ENCODE results near the gene LSAMP.
A peak's percentile ranks its signal among the peaks of the same experiment; 100 is the strongest.
"Not testable (repeated sequence)": the region's sequence is repeated elsewhere in the genome, so short reads cannot be mapped to it uniquely, and the experiment has no call there.

Gene LSAMP

DNA sequence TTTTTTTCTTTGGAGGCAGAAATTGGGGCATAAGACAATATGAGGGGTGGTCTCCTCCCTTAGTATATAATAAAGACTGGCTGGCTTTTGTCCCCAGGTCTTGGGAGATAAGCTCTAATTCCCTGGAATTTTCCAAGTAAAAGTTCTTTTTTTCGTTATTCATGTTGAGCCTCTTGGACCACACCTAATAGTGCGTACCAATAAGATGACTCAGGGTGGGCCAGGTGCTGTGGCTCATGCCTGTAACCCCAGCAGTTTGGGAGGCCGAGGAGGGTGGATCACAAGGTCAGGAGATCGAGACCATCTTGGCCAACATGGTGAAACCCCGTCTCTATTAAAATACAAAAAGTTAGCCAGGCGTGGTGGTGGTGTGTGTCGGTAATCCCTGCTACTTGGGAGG is 645.2 kb downstream of the LSAMP start:
- not testable (repeated sequence) for DNase-seq (ENCODE audit: low spot score)

- DNase-seq (ENCODE audit: low spot score): no peak
These were observed 652.9 kb downstream of the LSAMP start for GRCh38 chr3:115792206-115792955.

DNA sequence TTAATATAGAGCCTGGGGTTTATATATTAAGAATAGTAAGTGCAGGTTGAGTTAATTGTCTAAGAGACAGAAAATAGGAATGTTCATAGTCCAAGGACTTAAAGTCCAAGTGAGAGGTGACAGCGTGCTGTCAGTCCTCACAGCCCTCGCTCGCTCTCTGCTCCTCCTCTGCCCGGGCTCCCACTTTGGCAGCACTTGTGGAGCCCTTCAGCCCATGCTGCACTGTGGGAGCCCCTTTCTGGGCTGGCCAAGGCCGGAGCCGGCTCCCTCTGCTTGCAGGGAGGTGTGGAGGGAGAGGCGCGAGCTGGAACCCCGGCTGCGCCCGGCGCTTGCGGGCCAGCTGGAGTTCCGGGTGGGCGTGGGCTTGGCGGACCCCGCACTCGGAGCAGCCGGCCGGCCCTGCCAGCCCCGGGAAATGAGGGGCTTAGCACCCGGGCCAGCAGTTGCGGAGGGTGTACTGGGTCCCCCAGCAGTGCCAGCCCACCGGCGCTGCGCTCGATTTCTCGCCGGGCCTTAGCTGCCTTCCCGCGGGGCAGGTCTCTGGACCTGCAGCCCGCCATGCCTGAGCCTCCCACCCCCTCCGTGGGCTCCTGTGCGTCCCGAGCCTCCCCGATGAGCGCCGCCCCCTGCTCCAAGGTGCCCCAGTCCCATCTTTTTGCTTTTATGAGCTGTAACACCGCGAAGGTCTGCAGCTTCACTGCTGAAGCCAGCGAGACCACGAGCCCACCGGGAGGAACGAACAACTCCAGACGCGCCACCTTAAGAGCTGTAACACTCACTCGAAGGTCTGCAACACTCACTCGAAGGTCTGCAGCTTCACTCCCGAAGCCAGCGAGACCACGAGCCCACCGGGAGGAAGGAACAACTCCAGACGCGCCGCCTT is 653.8 kb downstream of the LSAMP start:
- not testable (repeated sequence) for DNase-seq (ENCODE audit: low spot score)

GRCh38 chr3:115790759-115791158 is 654.5 kb downstream of the LSAMP start:
- no peak for DNase-seq (ENCODE audit: low spot score)

DNA sequence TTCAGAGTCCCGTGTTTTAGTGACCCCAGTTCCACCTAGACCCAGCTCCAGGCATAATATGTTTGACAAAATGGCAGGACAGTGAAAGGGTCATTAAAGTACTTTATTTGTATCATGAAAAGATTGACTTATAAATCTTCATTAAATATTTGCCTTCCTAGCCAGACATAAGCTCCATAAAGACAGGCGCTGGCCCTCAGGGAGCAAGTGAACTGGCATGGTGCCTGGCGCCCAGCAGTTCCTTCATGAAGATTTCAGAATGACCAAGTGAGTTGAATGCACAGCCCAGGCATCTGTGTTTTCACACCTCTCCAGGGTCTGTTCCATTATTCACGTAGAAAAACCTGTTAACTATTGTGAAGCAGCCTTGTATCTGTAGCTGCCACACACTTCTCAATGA is 655.8 kb downstream of the LSAMP start:
- no peak for DNase-seq (ENCODE audit: low spot score)

DNA sequence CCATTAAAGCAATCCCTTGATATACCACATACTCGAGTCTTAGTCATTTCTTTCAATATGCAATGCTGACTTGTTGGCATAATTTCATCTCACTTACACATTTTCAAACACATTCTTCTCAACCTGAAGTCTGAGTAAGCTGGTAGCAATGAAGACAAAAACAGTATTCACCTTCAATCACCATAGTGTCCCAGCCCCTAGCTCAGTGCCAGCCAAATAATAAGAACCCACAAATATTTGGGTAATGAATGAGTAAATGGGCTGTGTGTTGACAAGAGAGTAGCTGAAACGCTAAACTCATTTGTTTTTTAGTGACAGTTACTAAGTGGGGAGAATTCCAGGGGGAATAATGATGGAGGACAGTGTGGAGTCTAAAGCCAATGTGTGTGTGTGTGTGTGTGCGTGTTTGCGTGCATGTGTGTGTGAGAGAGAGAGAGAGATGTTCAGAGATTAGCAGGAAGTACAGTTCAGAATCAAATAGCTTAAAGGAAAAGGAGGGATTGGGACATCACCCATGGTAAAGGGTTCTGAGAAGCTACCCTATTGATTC is 656.3 kb downstream of the LSAMP start:
- no peak for DNase-seq (ENCODE audit: low spot score)

DNA sequence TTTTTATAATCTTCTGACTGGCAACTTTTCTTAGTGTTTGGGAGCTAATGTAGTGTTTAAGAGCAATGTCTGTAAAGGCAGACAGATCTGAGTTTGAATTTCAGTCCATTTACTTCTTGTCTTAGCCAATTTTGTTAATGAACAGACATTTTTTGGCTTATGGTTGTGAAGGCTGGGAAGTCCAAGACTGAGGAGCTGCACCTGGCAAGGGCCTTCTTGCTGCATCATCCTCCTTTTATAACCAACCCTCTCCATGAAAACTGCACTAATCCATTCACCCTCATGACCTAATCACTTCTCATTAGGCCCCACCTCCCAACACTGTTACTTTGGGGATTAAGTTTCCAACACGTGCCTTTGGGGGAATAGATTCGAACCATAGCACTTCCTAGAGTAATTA is 657.5 kb downstream of the LSAMP start:
- no peak for DNase-seq (ENCODE audit: low spot score)

GRCh38 chr3:115785782-115786181 is 659.5 kb downstream of the LSAMP start:
- no peak for DNase-seq (ENCODE audit: low spot score)

- peak; percentile 42 for DNase-seq (ENCODE audit: low spot score)
These were observed 660.3 kb downstream of the LSAMP start for GRCh38 chr3:115784739-115785536.

- peak; percentile 63 for DNase-seq (ENCODE audit: low spot score)
These were observed 661.1 kb downstream of the LSAMP start for GRCh38 chr3:115783938-115784738.

- DNase-seq (ENCODE audit: low spot score): not testable (repeated sequence)
These were observed 661.9 kb downstream of the LSAMP start for GRCh38 chr3:115783426-115783825.

DNA sequence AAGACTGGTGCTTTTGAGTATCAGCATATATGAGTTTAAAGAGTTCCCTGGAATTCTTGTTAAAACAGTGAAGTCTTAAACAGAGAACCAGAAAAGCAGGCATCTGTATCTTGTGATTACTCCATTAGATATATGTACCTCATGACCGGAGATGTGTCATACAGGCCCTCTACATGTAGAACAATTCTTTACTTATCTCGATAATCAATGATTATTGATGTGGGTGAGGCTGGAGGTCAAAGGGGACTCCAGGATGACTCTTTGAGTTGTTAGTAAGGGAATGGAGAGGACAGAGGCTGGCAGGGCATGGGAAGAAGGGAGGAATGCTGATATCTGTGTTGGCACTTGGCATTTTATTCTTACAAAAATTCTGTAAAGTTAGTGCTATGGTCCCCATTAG is 666.3 kb downstream of the LSAMP start:
- no peak for DNase-seq (ENCODE audit: low spot score)

- DNase-seq (ENCODE audit: low spot score): no peak
These were observed 672.3 kb downstream of the LSAMP start for GRCh38 chr3:115772951-115773350.

DNA sequence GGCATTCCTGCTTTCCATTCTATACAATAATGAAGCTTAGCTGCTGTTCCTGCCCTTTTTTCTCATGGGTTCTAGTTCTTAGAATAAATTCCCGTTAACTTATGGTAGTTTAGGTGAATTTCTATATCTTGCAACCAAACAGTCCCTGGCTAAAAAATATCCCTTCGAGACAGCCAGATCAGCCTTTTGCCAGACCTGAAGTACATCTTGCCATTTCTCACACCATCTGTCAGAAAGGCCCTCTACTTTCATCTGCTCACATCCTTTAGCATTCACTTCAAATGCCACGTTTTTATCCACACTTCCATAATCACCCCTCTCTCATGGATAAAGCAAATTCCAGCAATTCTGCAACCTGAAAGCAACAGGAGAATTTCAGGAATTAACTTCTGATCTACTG is 676.6 kb downstream of the LSAMP start:
- DNase-seq (ENCODE audit: low spot score): no peak

DNA sequence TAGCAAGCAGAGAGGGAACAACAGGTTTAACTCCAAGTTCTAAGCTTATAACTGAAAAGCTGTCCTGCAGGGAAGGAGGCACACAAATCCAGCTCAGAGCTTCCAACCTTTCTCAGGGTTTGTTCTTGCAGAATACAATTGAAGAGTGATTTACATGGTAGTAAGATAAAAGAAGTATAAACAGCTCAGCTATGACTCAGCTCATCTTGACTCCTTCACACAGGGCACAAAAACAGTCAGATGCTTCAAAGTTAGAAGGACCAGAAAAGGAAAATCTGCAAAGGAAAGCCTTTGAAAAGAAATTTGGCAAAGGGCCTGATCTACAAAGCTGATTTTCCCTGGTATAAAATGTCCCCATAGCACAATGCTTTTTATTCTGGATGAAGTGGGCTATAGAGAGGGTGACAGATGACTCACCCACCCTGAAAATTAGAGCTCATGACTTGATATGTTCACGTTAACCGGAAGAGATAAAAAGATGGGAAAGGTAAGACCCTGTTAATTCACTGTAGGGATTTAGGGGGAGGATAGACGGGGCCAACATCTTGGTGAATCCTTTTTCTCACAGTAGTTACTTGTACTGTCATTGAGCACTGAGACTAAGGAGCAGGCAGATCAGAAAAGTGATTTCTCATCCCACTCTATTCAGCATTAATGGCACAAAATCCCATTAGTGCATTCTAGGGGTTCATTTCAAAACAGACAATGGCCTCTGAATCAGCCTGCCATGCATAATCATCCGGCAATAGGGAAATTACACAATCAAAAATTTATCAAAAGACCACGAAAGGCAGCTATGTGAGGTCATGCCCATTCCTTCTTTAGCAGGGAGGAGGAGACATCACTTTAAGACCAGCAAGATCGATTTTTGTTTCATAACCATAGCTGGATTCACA is 678.5 kb downstream of the LSAMP start:
- DNase-seq (ENCODE audit: low spot score): no peak

DNA sequence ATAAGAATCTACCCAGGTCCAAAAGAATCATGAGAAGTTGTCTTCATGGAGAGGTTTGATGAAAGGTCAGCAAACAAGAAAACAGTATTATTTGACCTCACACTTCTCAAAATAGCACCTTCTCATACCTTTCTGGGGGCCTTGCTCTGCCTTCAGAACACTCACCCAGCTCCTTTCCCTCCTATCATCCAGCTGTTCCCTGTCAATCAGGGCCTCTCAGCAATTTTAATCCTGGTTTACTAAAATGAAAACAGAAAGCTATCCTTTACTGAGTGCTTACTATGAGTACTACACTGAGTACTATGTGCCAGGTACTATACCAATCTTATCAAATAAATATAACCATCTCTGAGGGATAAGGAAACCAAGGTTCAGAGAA is 683.4 kb downstream of the LSAMP start:
- no peak for DNase-seq (ENCODE audit: low spot score)

DNA sequence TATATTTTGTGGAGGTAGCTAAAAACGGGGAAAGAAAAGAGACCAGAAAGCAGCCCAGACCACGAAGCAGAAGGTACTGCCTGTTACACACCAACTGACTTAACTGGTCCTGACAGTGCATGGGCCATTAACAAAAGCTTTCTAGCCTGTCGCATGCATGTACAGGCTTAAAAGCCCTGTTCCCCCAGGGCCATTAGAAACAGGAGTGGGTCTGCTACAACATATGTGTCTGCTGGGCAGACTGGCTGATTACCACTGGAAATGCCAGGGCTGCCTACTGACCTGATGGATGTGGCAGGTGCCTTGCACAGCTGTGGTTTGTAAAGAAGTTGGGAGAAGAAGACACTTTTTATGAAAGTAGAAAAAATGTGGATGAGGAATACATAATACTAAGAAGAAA is 684.6 kb downstream of the LSAMP start:
- DNase-seq (ENCODE audit: low spot score): no peak

- DNase-seq (ENCODE audit: low spot score): no peak
These were observed 687.1 kb downstream of the LSAMP start for GRCh38 chr3:115758076-115758763.

DNA sequence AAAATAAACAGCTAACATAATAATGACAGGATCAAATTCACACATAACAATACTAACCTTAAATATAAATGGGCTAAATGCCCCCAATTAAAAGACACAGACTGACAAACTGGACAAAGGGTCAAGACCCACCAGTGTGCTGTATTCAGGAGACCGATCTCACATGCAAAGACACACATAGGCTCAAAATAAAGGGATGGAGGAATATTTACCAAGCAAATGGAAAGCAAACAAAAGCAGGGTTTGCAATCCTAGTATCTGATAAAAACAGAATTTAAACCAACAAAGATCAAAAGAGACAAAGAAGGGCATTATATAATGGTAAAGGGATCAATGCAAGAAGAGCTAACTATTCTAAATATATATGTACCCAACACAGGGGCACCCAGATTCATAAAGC is 692.3 kb downstream of the LSAMP start:
- DNase-seq (ENCODE audit: low spot score): not testable (repeated sequence)
